HepG2 (cell line): ENCODE measurements around the gene CLIP2.

Source experiments
- CTCF ChIP-seq: sonication (generic); formaldehyde crosslinking; IDR thresholded peaks from 2 replicates; pipeline ENCODE4 v1.5.0; 2020; ENCODE audit warnings: mild to moderate bottlenecking, missing genetic modification reagents, moderate library complexity
- ZMAT5 ChIP-seq: sonication (generic); formaldehyde crosslinking; IDR thresholded peaks from 2 replicates; pipeline ENCODE4 v1.5.0; 2020; ENCODE audit warnings: mild to moderate bottlenecking, low read depth, missing genetic modification reagents, borderline replicate concordance
- ZNF263 ChIP-seq: sonication (generic); formaldehyde crosslinking; IDR thresholded peaks from 2 replicates; pipeline ENCODE4 v1.4.0; 2020; ENCODE audit warnings: missing genetic modification reagents
- ZNF296 ChIP-seq: sonication (generic); formaldehyde crosslinking; conservative IDR thresholded peaks from 2 replicates; pipeline ENCODE4 v1.5.0; 2020; ENCODE audit warnings: mild to moderate bottlenecking, missing genetic modification reagents
- TF ChIP-seq, protein P1 (sequence below): sonication (generic); formaldehyde crosslinking; IDR thresholded peaks from 2 replicates; pipeline ENCODE4 v1.5.0; 2020; ENCODE audit warnings: mild to moderate bottlenecking, missing genetic modification reagents

DNA sequence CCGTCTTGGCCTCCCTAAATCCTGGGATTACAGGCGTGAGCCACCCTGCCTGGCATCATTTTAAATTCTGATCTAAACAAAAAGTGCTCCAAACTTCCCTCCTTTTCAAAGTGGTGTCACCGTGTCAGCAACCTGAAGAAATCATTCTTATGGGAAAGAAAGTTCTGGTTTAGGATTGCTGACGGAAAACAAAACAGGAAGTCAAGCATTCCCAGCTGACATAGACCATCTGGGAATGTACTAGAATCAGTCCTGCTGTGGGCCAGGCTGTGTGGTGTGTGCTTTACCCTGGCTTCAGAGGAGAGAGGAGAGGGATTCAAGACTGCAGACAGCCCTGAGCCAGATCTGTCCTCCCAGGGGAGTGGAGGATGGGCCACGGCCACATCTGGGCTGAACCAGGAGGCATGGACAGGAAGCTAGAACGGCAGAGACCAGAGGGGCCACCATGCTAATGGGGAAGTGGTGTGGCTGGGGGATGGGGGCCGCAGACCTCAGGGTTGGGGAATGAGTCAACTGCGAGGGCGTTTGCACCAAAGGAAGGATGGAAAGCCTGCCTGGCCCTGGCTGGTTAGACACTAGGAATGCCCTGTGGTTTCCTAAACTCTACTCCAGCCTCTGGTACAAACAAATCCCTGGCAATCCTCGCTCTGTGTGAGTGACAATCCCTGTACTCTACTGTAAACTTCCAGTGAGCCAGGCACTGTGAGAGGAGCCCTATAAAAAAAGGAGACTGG lies 16.7 kb upstream of the CLIP2 start:
- TF ChIP-seq CTCF (CRISPR knock-in tag) = no peak
- TF ChIP-seq ZMAT5 = no peak
- TF ChIP-seq ZNF296 (CRISPR knock-in tag) = no peak
- TF ChIP-seq, protein P1, sequence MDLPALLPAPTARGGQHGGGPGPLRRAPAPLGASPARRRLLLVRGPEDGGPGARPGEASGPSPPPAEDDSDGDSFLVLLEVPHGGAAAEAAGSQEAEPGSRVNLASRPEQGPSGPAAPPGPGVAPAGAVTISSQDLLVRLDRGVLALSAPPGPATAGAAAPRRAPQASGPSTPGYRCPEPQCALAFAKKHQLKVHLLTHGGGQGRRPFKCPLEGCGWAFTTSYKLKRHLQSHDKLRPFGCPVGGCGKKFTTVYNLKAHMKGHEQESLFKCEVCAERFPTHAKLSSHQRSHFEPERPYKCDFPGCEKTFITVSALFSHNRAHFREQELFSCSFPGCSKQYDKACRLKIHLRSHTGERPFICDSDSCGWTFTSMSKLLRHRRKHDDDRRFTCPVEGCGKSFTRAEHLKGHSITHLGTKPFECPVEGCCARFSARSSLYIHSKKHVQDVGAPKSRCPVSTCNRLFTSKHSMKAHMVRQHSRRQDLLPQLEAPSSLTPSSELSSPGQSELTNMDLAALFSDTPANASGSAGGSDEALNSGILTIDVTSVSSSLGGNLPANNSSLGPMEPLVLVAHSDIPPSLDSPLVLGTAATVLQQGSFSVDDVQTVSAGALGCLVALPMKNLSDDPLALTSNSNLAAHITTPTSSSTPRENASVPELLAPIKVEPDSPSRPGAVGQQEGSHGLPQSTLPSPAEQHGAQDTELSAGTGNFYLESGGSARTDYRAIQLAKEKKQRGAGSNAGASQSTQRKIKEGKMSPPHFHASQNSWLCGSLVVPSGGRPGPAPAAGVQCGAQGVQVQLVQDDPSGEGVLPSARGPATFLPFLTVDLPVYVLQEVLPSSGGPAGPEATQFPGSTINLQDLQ (CRISPR knock-in tag) = no peak
- TF ChIP-seq ZNF263 (CRISPR knock-in tag) = peak; percentile 34; the same call in 1 of the 2 replicates
